HepG2 (cell line): ENCODE measurements around the gene FITM1. TPM values are rescaled to one million over a fixed set of nuclear protein-coding genes. Genes with fewer than 3 reads are reported as not detected.

Experiments
- AKAP8 ChIP-seq: sonication (generic); formaldehyde crosslinking; IDR thresholded peaks from 2 replicates; pipeline ENCODE4 v1.5.1; 2020; ENCODE audit warnings: mild to moderate bottlenecking, missing genetic modification reagents
- FOXA1 ChIP-seq, 2 experiments: fragments of 450-650 bp in 1 of 2; sonication (generic) in 1 of 2; formaldehyde crosslinking in 1 of 2; IDR thresholded peaks; 2 replicates each; pipeline versions ENCODE4 v1.4.0 to v1.6.1; 2016 to 2020; ENCODE audit warnings: missing genetic modification reagents in 1 of 2
- FOXK1 ChIP-seq: sonication (generic); formaldehyde crosslinking; IDR thresholded peaks from 2 replicates; pipeline ENCODE4 v1.4.0; 2020; ENCODE audit warnings: low read depth, missing genetic modification reagents, borderline replicate concordance
- GLI4 ChIP-seq: sonication (generic); formaldehyde crosslinking; IDR thresholded peaks from 2 replicates; pipeline ENCODE4 v1.5.1; 2020; ENCODE audit warnings: missing genetic modification reagents, mild to moderate bottlenecking, moderate library complexity, borderline replicate concordance
- GTF2F1 ChIP-seq: fragments of 150-350 bp; IDR thresholded peaks from 2 replicates; pipeline ENCODE4 v1.6.1; 2014; ENCODE audit warnings: low read length
- ISL2 ChIP-seq: sonication (generic); formaldehyde crosslinking; IDR thresholded peaks from 2 replicates; pipeline ENCODE4 v1.5.0; 2020; ENCODE audit warnings: missing genetic modification reagents
- KIAA2018 ChIP-seq: sonication (generic); formaldehyde crosslinking; IDR thresholded peaks from 2 replicates; pipeline ENCODE4 v1.5.0; 2020; ENCODE audit warnings: mild to moderate bottlenecking, missing genetic modification reagents, borderline replicate concordance
- PAF1 ChIP-seq: IDR thresholded peaks from 2 replicates; pipeline ENCODE4 v1.6.1; 2016; ENCODE audit warnings: missing genetic modification reagents, missing compliant biosample characterization
- PAWR ChIP-seq: sonication (generic); formaldehyde crosslinking; IDR thresholded peaks from 2 replicates; pipeline ENCODE4 v1.4.0; 2020; ENCODE audit warnings: missing genetic modification reagents, mild to moderate bottlenecking, borderline replicate concordance
- PLRG1 ChIP-seq: fragments of 450-650 bp; conservative IDR thresholded peaks from 2 replicates; pipeline ENCODE4 v1.6.1; 2016
- RCOR2 ChIP-seq: IDR thresholded peaks from 2 replicates; pipeline ENCODE4 v1.6.1; 2016; ENCODE audit warnings: missing biosample characterization, missing genetic modification reagents
- TRIM24 ChIP-seq: sonication (generic); formaldehyde crosslinking; IDR thresholded peaks from 2 replicates; pipeline ENCODE4 v1.8.0; 2022; ENCODE audit warnings: mild to moderate bottlenecking, missing genetic modification reagents
- U2AF1 ChIP-seq: fragments of 200-400 bp; formaldehyde crosslinking; optimal IDR thresholded peaks from 2 replicates; pipeline ENCODE3; 2017; ENCODE audit warnings: mild to moderate bottlenecking, low read depth, low read length
- ZNF253 ChIP-seq: sonication (generic); formaldehyde crosslinking; IDR thresholded peaks from 2 replicates; pipeline ENCODE4 v1.8.0; 2022; ENCODE audit warnings: mild to moderate bottlenecking, missing genetic modification reagents, borderline replicate concordance
- ZNF331 ChIP-seq: sonication (generic); formaldehyde crosslinking; IDR thresholded peaks from 2 replicates; pipeline ENCODE4 v1.4.0; 2020; ENCODE audit warnings: missing genetic modification reagents
- ZNF44 ChIP-seq: sonication (generic); formaldehyde crosslinking; IDR thresholded peaks from 2 replicates; pipeline ENCODE4 v1.5.1; 2020; ENCODE audit warnings: mild to moderate bottlenecking, missing genetic modification reagents
- ZNF570 ChIP-seq: sonication (generic); formaldehyde crosslinking; IDR thresholded peaks from 2 replicates; pipeline ENCODE4 v1.4.0; 2020; ENCODE audit warnings: mild to moderate bottlenecking, missing genetic modification reagents, borderline replicate concordance
- ZNF589 ChIP-seq: sonication (generic); formaldehyde crosslinking; conservative IDR thresholded peaks from 2 replicates; pipeline ENCODE4 v1.8.0; 2022; ENCODE audit warnings: mild to moderate bottlenecking, moderate library complexity, missing genetic modification reagents
- ZNF629 ChIP-seq: sonication (generic); formaldehyde crosslinking; conservative IDR thresholded peaks from 2 replicates; pipeline ENCODE4 v1.5.0; 2020; ENCODE audit warnings: missing genetic modification reagents
- ZNF879 ChIP-seq: sonication (generic); formaldehyde crosslinking; IDR thresholded peaks from 2 replicates; pipeline ENCODE4 v1.8.1; 2023; ENCODE audit warnings: missing genetic modification reagents
- polyA plus RNA-seq, 8 experiments: library from polyadenylated mRNA; depleted of rRNA in 3 of 8; stranded (reverse) in 7 of 8; unstranded in 1 of 8; fragments of >200 nt; fragmentation: Illumina TruSeq in 4 of 8; extraction: Trizol in 4 of 8; gene quantifications; 2 replicates each; pipeline versions ENCODE4 v1.2.1 to v1.2.3, GENCODE V29; 2011 to 2016; ENCODE audit warnings: low read depth in 4 of 8, missing spikeins in 1 of 8, mixed read lengths in 1 of 8; ENCODE audit not compliant: insufficient read depth in 1 of 8
- total RNA-seq, 5 experiments: library from RNA; depleted of rRNA; stranded (reverse); fragments of >200 nt; fragmentation: Illumina TruSeq; extraction: Trizol; gene quantifications; 2 replicates each; pipeline ENCODE4 v1.2.3, GENCODE V29; 2016; ENCODE audit warnings: low read depth in 1 of 5
- TF ChIP-seq, protein P1 (sequence below): IDR thresholded peaks from 2 replicates; pipeline ENCODE4 v1.6.1; 2016; ENCODE audit warnings: missing biosample characterization, missing genetic modification reagents, low read depth

FITM1 gene
- total and polyA plus RNA-seq, 2 of the 13 experiments (the other 11 are each of a cell fraction or from before 2014, with no cell fraction given): 2.7 to 5.8 TPM

- TF ChIP-seq ZNF589 (CRISPR knock-in tag): no peak
- TF ChIP-seq ZNF879 (CRISPR knock-in tag): no peak; the same call in 1 of the 2 replicates
- no peak for TF ChIP-seq ZNF570 (CRISPR knock-in tag)
- peak; percentile 62; the same call in 1 of the 2 replicates for TF ChIP-seq FOXK1
- TF ChIP-seq ZNF253 (CRISPR knock-in tag): 0 out of 2 replicates have a peak, but pooled peaks have one; percentile 49
- peak; percentile 34 for TF ChIP-seq U2AF1
- peak; percentile 96 for TF ChIP-seq GLI4
- peak; percentile 19; the same call in 1 of the 2 replicates for TF ChIP-seq KIAA2018
- no peak for TF ChIP-seq PAWR
- TF ChIP-seq RCOR2 (CRISPR knock-in tag): no peak
- TF ChIP-seq ZNF44: no peak
- peak; percentile 83 for TF ChIP-seq ISL2 (CRISPR knock-in tag)
- TF ChIP-seq PAF1 (CRISPR knock-in tag): no peak
- no peak for TF ChIP-seq GTF2F1
- peak; percentile 5; the same call in 1 of the 2 replicates for TF ChIP-seq AKAP8 (CRISPR knock-in tag)
- TF ChIP-seq ZNF629: 0 out of 2 replicates have a peak, but pooled peaks have one; percentile 7
- TF ChIP-seq, protein P1, sequence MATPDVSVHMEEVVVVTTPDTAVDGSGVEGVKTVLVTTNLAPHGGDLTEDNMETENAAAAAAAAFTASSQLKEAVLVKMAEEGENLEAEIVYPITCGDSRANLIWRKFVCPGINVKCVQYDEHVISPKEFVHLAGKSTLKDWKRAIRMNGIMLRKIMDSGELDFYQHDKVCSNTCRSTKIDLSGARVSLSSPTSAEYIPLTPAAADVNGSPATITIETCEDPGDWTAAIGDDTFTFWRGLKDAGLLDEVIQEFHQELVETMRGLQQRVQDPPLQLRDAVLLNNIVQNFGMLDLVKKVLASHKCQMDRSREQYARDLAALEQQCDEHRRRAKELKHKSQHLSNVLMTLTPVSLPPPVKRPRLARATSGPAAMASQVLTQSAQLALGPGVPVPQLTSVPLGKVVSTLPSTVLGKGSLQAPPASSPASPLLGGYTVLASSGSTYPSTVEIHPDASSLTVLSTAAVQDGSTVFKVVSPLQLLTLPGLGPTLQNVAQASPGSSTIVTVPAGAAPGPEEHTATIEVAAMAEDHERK (CRISPR knock-in tag): peak; percentile 40; the same call in 1 of the 2 replicates
- no peak for TF ChIP-seq PLRG1
- TF ChIP-seq ZNF331: peak; percentile 93
- no peak for TF ChIP-seq TRIM24 (CRISPR knock-in tag)
- no peak for TF ChIP-seq FOXA1 (IDR thresholded peaks at IDR 0.05)
- 0 out of 2 replicates have a peak, but pooled peaks have one; percentile 13 for TF ChIP-seq FOXA1 (CRISPR knock-in tag; IDR thresholded peaks at IDR 0.05)
Observed at GRCh38 chr14:24135834-24136683, 5.6 kb downstream of the FITM1 start, which contains the start of gene PSME1 (continued).
